ENCODE results near the gene KRTAP13-1.

GRCh38 chr21:30349572-30349971, 46.3 kb upstream of the KRTAP13-1 start:
- no peak for TF ChIP-seq EZH2 (optimal IDR thresholded peaks at IDR 0.05; ENCODE audit: low read depth, low read length)
- TF ChIP-seq CTCF (IDR thresholded peaks at IDR 0.05; ENCODE audit: low read length), result no peak

Data from MM.1S (cell line).